Omental fat pad (tissue), 4 donors: ENCODE measurements around the gene EGR2. TPM values are rescaled to one million over a fixed set of nuclear protein-coding genes. Genes with fewer than 3 reads are reported as not detected.

ENCODE experiments used
- ATAC-seq: fragments of 150-250 bp; one replicate; pipeline ENCODE4 v1.9.1; 2016; ENCODE audit warnings: mild to moderate bottlenecking, moderate library complexity; ENCODE audit not compliant: low FRiP score
- DNase-seq: peaks from one replicate; pipeline ENCODE4 v3.0.0-alpha.2; 2019; ENCODE audit warnings: low spot score
- total RNA-seq, 4 donors: library from RNA; depleted of rRNA; stranded (reverse); fragments of >200 nt; gene quantifications; one replicate each; pipeline ENCODE4 v1.1.0, GENCODE V29; 2016
- TF ChIP-seq, protein P1 (sequence below), 3 donors: fragments of 450-650 bp; IDR thresholded peaks; one replicate each; pipeline ENCODE4 v1.5.1; 2016 to 2017; ENCODE audit warnings: antibody characterized with exemption in 3 of 3, mild to moderate bottlenecking in 3 of 3, moderate library complexity in 2 of 3

The EGR2 gene
- total RNA-seq, 4 donors from 2014 or later = 5.0 to 11.6 (median 5.7) TPM

DNA sequence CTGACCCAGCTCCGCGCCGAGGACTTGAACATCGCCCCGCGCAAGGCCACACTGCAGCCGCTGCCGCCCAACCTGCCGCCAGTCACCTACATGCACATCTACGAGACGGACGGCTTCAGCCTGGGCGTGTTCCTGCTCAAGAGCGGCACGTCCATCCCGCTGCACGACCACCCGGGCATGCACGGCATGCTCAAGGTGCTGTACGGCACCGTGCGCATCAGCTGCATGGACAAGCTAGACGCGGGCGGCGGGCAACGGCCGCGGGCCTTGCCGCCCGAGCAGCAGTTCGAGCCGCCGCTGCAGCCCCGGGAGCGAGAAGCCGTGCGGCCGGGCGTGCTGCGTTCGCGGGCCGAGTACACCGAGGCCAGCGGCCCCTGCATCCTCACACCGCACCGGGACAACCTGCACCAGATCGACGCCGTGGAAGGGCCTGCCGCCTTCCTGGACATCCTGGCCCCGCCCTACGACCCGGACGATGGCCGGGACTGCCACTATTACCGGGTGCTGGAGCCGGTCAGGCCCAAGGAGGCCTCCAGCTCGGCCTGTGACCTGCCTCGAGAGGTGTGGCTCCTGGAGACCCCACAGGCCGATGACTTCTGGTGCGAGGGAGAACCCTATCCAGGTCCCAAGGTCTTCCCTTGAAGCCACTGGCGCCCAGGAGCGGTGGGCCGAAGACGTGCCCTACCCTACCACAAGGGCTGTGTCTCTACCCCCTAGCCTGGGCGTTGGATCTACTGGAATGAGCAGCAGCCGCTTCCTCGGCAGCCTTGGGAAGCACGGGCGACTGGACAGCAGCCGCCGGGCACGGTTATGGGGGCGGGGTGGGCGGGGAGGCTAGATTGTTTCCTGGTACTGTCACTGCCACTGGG is 10.7 kb downstream of the EGR2 start:
- DNase-seq = no peak
- TF ChIP-seq, protein P1, sequence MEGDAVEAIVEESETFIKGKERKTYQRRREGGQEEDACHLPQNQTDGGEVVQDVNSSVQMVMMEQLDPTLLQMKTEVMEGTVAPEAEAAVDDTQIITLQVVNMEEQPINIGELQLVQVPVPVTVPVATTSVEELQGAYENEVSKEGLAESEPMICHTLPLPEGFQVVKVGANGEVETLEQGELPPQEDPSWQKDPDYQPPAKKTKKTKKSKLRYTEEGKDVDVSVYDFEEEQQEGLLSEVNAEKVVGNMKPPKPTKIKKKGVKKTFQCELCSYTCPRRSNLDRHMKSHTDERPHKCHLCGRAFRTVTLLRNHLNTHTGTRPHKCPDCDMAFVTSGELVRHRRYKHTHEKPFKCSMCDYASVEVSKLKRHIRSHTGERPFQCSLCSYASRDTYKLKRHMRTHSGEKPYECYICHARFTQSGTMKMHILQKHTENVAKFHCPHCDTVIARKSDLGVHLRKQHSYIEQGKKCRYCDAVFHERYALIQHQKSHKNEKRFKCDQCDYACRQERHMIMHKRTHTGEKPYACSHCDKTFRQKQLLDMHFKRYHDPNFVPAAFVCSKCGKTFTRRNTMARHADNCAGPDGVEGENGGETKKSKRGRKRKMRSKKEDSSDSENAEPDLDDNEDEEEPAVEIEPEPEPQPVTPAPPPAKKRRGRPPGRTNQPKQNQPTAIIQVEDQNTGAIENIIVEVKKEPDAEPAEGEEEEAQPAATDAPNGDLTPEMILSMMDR (IDR thresholded peaks at IDR 0.05) = no peak
- ATAC-seq = peak; percentile 22

DNA sequence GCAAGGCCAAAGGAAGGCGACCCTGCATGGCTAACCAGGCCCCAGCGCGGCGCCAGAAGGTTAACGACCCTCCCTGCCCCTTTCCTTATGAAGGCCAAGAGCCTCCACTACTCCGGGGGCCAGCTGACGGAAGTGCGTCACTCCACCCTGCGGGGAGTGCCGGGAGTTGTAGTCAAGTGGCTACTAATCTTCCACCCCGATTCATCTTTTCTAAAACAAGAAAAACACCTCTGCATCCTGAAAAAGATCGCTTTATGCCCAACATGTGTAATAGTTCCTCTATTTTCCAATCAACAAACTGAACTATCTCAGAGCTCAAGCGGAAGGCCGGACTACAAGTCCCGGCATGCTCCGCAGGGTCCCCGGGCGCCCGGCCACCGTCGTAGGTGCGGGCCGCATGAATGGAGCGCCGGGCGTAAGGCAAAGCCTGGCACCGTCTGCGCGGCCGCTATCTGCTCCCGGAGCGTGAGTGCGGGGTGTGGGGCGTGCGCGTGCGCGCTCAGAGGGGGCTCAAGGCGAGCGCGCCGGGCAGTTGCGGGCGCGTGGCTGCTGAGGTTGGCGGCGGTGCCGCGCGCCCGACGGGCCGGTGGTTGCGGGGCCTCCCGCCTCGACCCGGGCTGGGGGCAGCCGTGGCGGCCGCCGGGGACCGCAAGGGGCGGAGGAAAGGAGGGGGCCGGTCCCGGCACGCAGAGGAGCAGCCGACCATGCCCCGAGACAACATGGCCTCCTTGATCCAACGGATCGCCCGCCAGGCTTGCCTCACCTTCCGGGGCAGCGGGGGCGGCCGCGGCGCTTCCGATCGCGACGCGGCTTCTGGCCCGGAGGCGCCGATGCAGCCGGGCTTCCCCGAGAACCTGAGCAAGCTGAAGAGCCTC is 11.6 kb downstream of the EGR2 start, which contains the start of gene ADO:
Gene ADO (plus strand): TSS at position 365 of the 875 bp plus-strand sequence. CDS start 340 bp downstream, at position 705.
- ATAC-seq (peak; percentile 95), DNase-seq (peak; percentile 37)
- TF ChIP-seq, protein P1 (IDR thresholded peaks at IDR 0.05) = no peak

DNA sequence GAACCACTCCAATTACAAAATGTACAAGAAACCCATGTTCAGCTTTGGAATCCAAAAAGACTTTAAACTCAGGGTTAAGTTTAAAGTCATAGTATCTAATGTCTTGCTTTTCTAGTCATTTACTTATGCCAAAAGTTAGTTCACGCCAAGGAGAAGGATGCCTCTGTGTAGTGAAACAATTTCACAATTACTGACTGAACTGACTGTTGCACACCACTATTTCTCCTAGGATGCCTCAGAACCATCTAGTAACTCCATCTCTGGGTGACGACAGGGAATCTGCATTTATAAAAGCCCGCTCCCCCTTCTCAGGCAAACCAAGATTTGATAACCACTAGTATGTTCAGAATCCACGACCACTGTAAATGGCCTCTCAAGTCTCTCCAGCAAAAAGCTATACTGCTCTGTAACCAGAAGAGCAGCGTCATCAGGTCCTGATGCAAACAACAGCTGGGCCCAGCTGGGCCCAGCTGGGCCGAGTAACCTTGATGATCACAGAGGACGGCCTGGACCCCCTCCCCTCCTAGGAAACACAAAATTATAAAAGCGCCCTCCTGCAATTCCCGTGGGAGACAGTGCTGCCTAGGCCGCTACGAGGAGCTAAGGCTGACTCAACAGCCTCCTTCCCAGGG is 12.3 kb downstream of the EGR2 start:
- no peak for ATAC-seq
- TF ChIP-seq, protein P1 (IDR thresholded peaks at IDR 0.05) = no peak

DNA sequence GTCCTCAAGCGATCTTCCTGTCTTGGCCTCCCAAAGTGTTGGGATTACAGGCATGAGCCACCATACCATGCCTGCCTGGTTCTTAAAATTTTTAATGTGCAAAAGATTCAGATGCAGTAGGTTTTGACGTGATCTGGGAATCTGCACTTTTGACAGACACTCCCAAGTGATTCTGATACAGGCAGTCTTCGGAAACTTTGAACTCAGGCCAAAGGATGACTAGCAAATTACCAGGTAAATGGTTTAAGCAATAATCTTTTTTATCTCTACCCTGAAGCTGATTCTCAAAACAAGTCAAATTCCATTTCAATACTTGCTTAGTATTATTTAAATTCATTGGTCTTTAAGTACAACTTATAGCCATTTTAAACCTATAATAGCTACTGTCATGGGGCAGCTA is 14.3 kb downstream of the EGR2 start:
- ATAC-seq (no peak), DNase-seq (no peak)
- TF ChIP-seq, protein P1 (IDR thresholded peaks at IDR 0.05) = no peak

More for the DNA sequence above, 12.3 kb downstream of the EGR2 start:
- no peak for DNase-seq

DNA sequence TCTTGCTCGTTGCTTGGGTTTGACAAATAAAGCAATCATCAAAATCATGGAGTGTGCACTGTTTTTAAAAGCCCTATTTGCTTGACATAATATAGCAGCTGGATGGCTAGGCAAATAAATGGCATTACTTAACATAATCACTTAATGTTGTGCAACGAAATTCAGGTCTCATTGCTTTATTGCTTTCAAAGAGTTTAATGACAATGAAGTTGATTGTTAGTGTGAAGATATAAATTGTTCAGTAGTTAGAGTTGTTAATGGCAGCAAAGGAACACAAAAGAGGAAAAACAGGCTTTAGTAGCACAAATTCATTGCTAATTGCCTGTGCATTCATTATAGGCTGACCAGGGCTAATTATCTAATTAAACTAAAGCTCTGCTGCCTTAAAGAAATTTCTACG is 19.3 kb downstream of the EGR2 start:
- ATAC-seq (no peak), DNase-seq (no peak)
- TF ChIP-seq, protein P1 (IDR thresholded peaks at IDR 0.05) = no peak

- TF ChIP-seq, protein P1 (IDR thresholded peaks at IDR 0.05) = no peak
- no peak for ATAC-seq
- no peak for DNase-seq
These were observed 20.4 kb downstream of the EGR2 start for GRCh38 chr10:62795762-62796161.
